Peyer's patch (tissue), 4 donors: ENCODE data around the gene ROR1. TPM values are rescaled to one million over a fixed set of nuclear protein-coding genes. Genes with fewer than 3 reads are reported as not detected.

ENCODE experiments used
- DNase-seq, 3 donors: peaks; one replicate each; pipeline ENCODE4 v3.0.0-alpha.2; 2017 to 2019
- H3K27ac ChIP-seq, 4 donors: fragments of 200-600 bp; sonication (generic); one replicate each; pipeline ENCODE4 v1.5.1; 2016 to 2019
- H3K27me3 ChIP-seq, 2 donors: fragments of 200-600 bp; sonication (generic); one replicate each; pipeline ENCODE4 v1.5.1; 2019
- H3K36me3 ChIP-seq, 3 donors: fragments of 200-600 bp; sonication (generic); one replicate each; pipeline ENCODE4 v1.5.1; 2016 to 2019
- H3K4me1 ChIP-seq, 4 donors: fragments of 200-600 bp; sonication (generic); one replicate each; pipeline ENCODE4 v1.5.1; 2016 to 2019
- H3K4me3 ChIP-seq, 4 donors: fragments of 200-600 bp; sonication (generic); 1 replicate in 3 of 4; 2 replicates in 1 of 4; pipeline ENCODE4 v1.5.1; 2016 to 2019; ENCODE audit warnings: mild to moderate bottlenecking in 1 of 4
- H3K9me3 ChIP-seq, 4 donors: fragments of 200-600 bp; sonication (generic); one replicate each; pipeline ENCODE4 v1.5.1; 2016 to 2019; ENCODE audit warnings: mild to moderate bottlenecking in 1 of 4
- POLR2A ChIP-seq, 2 donors: fragments of 450-650 bp; IDR thresholded peaks; one replicate each; pipeline ENCODE4 v1.5.1; 2017; ENCODE audit warnings: antibody characterized with exemption in 2 of 2, mild to moderate bottlenecking in 2 of 2, moderate library complexity in 2 of 2
- total RNA-seq, 4 donors: library from RNA; depleted of rRNA; stranded (reverse); fragments of >200 nt; gene quantifications; one replicate each; pipeline ENCODE4 v1.1.0, GENCODE V29; 2016
- TF ChIP-seq, protein P1 (sequence below), 6 experiments: fragments of 450-650 bp in 4 of 6; fragments of 200-600 bp in 2 of 6; sonication (generic) in 1 of 6; IDR thresholded peaks; one replicate each; pipeline ENCODE4 v1.5.1; 2017 to 2019; ENCODE audit warnings: antibody characterized with exemption in 6 of 6, mild to moderate bottlenecking in 3 of 6, moderate library complexity in 1 of 6

Gene ROR1
- total RNA-seq, 4 donors from 2014 or later, result 1.2 to 7.4 (median 4.7) TPM

DNA sequence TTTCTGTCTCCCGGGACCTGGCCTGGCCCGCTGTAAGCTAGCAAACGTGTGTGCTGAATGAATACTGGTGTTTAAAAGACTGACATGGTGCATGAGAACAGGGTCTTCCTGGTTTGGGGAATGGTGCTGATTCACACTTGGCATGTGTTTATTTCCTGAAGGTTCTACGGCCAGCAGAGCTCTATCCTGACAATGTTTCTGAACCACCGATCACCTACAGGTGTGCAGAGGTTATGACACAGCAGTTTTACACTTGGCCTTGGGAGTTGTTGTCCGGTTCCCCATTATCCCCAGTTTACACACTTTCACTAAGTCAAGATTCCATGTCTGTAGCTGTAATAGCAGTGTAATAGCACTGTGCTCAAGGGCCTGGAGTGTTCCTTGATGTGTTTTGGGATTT lies 127.3 kb downstream of the ROR1 start:
- Histone ChIP-seq H3K27me3 (no peaks in the 10 kb centered on the region), H3K4me3 (no peak overlapping the region), H3K27ac (no peak overlapping the region), H3K4me1 (no peaks in the 10 kb centered on the region), H3K36me3 (no peaks in the 10 kb centered on the region), H3K9me3 (no peaks in the 10 kb centered on the region)
- DNase-seq, result no peak
- no peak for TF ChIP-seq POLR2A (IDR thresholded peaks at IDR 0.05)
- TF ChIP-seq, protein P1, sequence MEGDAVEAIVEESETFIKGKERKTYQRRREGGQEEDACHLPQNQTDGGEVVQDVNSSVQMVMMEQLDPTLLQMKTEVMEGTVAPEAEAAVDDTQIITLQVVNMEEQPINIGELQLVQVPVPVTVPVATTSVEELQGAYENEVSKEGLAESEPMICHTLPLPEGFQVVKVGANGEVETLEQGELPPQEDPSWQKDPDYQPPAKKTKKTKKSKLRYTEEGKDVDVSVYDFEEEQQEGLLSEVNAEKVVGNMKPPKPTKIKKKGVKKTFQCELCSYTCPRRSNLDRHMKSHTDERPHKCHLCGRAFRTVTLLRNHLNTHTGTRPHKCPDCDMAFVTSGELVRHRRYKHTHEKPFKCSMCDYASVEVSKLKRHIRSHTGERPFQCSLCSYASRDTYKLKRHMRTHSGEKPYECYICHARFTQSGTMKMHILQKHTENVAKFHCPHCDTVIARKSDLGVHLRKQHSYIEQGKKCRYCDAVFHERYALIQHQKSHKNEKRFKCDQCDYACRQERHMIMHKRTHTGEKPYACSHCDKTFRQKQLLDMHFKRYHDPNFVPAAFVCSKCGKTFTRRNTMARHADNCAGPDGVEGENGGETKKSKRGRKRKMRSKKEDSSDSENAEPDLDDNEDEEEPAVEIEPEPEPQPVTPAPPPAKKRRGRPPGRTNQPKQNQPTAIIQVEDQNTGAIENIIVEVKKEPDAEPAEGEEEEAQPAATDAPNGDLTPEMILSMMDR (IDR thresholded peaks at IDR 0.05), result no peak

DNA sequence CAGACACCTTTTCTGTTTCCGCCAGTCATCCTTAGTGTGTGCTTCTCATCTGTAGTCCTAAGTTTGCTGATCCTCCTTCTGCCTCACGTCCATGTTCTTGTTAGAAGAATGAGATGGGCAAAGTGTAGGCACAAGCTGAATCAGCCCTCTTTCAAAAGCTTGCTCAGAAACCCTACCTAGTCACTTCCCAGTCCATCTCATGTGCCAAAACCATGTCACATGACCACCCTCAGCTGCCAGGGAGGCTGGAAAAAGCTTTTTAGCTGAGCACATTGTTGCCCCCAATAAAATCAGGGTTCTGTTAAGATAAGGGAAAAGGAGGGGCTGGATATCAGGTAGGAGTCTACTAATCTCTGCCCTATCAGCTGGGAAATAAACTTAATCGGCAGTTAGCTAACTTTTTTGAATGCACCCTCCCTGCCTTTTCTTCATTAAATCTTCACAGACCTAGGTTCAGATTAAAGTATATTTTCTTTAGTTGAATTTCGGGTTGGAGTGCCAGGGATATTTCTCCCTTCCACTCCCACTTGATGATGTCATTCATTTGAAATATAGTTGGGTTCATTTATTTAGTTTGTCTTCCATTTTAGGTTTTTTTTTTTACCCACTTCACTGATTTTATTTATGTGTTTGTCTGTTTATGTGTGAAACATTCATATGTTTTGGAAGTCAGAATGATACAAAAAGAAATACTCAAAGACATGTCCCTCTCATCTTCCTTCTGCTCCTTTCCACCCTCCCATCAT lies 129.2 kb downstream of the ROR1 start:
- no peaks in the 10 kb centered on the region for H3K27me3 ChIP-seq
- DNase-seq, result peak in 1 of 3 donors; percentile 50
- H3K27ac ChIP-seq, result no peak overlapping the region
- no peaks in the 10 kb centered on the region for H3K36me3 ChIP-seq
- TF ChIP-seq POLR2A (IDR thresholded peaks at IDR 0.05), result no peak
- TF ChIP-seq, protein P1 (IDR thresholded peaks at IDR 0.05), result no peak
- H3K9me3 ChIP-seq, result no peaks in the 10 kb centered on the region
- peaks cover 0 to 3% (median 0%) of the 10 kb centered on the region in 4 donors for H3K4me1 ChIP-seq
- no peak overlapping the region for H3K4me3 ChIP-seq

DNA sequence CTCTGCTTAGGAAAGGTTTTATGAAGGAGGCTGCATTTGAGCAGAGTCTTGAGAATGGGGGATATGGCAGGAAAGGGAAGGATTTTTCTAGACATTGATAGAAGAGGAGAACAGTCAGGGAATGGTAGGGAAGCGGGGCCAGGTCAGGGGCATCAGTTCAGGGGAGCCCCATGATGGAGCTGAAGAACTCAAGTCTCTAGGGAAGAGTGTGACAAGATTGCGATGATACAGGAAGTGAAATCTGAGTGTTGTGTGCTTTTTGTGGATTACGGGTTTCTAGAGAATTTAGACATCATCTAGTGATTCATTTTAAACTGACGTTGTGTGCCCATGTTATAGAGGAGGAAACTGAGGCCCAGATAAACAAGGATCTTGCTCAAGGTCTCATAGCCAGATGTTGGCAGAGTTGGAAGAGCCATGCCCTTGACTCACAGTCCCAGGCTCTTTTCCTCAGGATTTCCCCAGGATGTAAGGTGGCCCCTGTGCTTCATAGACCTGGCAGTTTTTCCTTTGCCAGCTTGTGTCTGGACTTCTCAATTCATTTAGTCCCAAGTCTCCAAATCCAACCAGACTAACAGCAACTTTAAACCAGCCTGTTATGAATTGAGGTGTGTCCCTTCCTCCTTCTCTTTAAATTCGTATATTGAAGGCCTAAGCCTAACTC lies 130.3 kb downstream of the ROR1 start:
- TF ChIP-seq, protein P1 (IDR thresholded peaks at IDR 0.05), result no peak
- TF ChIP-seq POLR2A (IDR thresholded peaks at IDR 0.05), result no peak
- no peaks in the 10 kb centered on the region for H3K9me3 ChIP-seq
- DNase-seq, result no peak
- no peaks in the 10 kb centered on the region for H3K36me3 ChIP-seq
- H3K27ac ChIP-seq, result no peak overlapping the region
- no peaks in the 10 kb centered on the region for H3K27me3 ChIP-seq
- no peak overlapping the region for H3K4me3 ChIP-seq
- peaks cover 0 to 6% (median 0%) of the 10 kb centered on the region in 4 donors for H3K4me1 ChIP-seq

DNA sequence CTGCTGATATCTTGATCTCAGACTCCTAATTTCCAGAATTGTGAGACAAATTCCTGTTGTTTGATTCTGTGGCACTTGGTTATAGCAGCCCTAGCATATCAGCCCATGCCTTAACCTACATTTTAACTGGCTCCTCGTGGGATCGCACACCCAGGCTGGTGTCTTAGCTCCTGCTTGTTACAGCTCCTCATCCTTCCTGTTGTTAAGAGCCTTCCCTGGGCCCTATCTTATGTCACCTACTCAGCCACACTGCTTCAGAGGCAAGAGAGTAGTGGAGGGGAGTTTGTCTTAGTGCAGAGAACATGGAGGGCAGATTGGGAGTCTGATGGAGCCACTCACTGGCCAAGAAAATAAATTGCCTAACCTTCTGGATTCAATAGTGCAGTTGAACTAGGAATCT lies 131.0 kb downstream of the ROR1 start:
- TF ChIP-seq, protein P1 (IDR thresholded peaks at IDR 0.05), result no peak
- no peak for TF ChIP-seq POLR2A (IDR thresholded peaks at IDR 0.05)
- Histone ChIP-seq H3K27me3 (no peaks in the 10 kb centered on the region), H3K27ac (no peak overlapping the region), H3K36me3 (no peaks in the 10 kb centered on the region), H3K4me1 (peaks cover 0 to 6% (median 0%) of the 10 kb centered on the region in 4 donors), H3K9me3 (no peaks in the 10 kb centered on the region), H3K4me3 (no peak overlapping the region)
- no peak for DNase-seq

DNA sequence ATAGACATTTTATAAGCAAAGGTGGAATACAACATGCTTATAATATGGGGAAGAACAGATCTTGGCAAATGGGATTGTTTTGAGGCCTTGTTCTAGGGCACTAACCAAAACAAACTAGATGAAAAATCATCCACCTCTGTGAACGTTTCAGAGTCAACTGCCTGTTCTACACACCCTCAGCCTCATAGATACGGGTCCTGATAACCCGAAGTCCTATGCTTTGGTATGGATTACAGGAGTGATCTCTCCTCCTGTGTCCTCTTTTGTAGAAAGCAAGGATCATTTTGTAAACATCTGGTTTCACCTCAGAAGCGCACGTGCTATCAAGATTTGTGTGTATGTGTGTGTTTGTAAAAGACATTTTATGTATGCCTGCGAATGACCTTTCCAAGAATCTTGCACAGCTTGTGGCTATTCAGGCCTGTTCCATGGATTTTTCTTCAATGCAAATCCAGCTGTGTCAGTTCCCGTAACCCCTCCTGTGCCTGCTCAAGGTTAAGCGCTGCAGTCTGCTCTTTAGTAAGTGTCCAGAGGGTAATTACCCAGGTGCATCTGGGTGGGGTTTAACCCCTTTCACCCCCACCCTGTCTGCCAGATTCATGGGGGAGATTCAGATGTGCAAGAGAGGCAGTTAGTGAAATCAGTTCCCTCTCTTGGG lies 132.4 kb downstream of the ROR1 start:
- no peak for TF ChIP-seq POLR2A (IDR thresholded peaks at IDR 0.05)
- Histone ChIP-seq H3K4me1 (peaks cover 0 to 6% (median 0%) of the 10 kb centered on the region in 4 donors), H3K27me3 (no peaks in the 10 kb centered on the region), H3K4me3 (no peak overlapping the region), H3K27ac (no peak overlapping the region), H3K9me3 (no peaks in the 10 kb centered on the region), H3K36me3 (no peaks in the 10 kb centered on the region)
- no peak for DNase-seq

DNA sequence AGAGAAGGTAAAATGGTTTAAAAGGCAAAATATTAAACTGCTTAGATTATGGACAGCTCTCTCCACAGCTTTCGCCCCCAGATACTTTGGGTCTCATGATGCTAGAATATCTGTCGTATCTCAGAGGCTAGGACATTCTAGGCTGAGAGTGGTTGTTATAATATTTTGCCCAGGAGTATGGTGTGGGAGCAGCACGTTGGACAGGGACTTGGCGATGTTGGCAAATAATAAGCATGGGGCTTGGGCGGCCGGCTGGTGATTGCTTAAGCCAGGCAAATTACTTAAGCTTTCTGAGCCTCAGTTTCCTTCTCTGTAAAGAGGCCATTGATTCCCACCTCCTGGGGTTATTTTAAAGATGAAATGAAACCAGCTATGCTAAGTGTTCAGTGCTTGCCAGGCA lies 133.2 kb downstream of the ROR1 start:
- Histone ChIP-seq H3K27me3 (no peaks in the 10 kb centered on the region), H3K4me1 (peaks cover 0 to 6% (median 0%) of the 10 kb centered on the region in 4 donors), H3K27ac (no peak overlapping the region), H3K4me3 (no peak overlapping the region), H3K36me3 (no peaks in the 10 kb centered on the region), H3K9me3 (no peaks in the 10 kb centered on the region)
- DNase-seq, result no peak
- TF ChIP-seq, protein P1 (IDR thresholded peaks at IDR 0.05), result no peak
- TF ChIP-seq POLR2A (IDR thresholded peaks at IDR 0.05), result no peak
